HepG2 (cell line): ENCODE measurements around the gene NRN1L. TPM values are rescaled to one million over a fixed set of nuclear protein-coding genes. Genes with fewer than 3 reads are reported as not detected.

Experiments
- ATAC-seq: fragments of 200-7000 bp; cut with Tn5 transposase; 3 replicates; pipeline ENCODE4 v1.9.1; 2020; ENCODE audit warnings: mild to moderate bottlenecking, moderate library complexity
- BruUV-seq: library from RNA; stranded (reverse); fragments of 400-500 nt; replicated peaks from 2 replicates; lab custom pipeline; 2021; lab: Mats Ljungman, UMichigan
- CTCF ChIA-PET: fragments of 300-600 bp; formaldehyde crosslinking; extraction: SDS; loops from one replicate; lab custom pipeline; 2021; ENCODE audit warnings: low total read pairs, inconsistent platforms, low intra/inter-chr PET ratio; lab: Yijun Ruan, JAX
- POLR2A ChIA-PET: fragments of 350-600 bp; sonication (Branson Sonifier 250); formaldehyde crosslinking; loops from one replicate; lab custom pipeline; 2020; ENCODE audit warnings: antibody characterized with exemption, inconsistent platforms; lab: Yijun Ruan, JAX
- DNase-seq: peaks from one replicate; pipeline ENCODE4 v3.0.0-alpha.2; 2015; ENCODE audit warnings: low spot score
- FAIRE-seq: peaks from 3 replicates; lab custom pipeline; 2011; peaks lifted over from hg19 to GRCh38; lab: Jason Lieb, UNC
- H2AFZ ChIP-seq: one replicate; pipeline ENCODE4 v1.6.1; 2011; ENCODE audit warnings: low read length, inconsistent platforms
- H3K27ac ChIP-seq: fragments of 300-600 bp; 3 replicates; pipeline ENCODE4 v1.8.0; 2011; ENCODE audit warnings: mixed run types, mild to moderate bottlenecking, mixed read lengths, low read length, inconsistent platforms; ENCODE audit not compliant: insufficient read depth; ENCODE audit errors: extremely low read length
- H3K27me3 ChIP-seq, 2 experiments: fragments of 200-600 bp in 1 of 2; 2 replicates in 1 of 2; 3 replicates in 1 of 2; pipeline versions ENCODE4 v1.6.0 to v1.8.0; 2011; ENCODE audit warnings: low read length in 2 of 2, mild to moderate bottlenecking in 2 of 2, moderate library complexity in 2 of 2, inconsistent platforms in 1 of 2; ENCODE audit not compliant: insufficient read depth in 2 of 2, control insufficient read depth in 1 of 2
- H3K36me3 ChIP-seq, 2 experiments: fragments of 200-600 bp in 1 of 2; replicated peaks in 1 of 2; 2 replicates in 1 of 2; 3 replicates in 1 of 2; pipeline versions ENCODE4 v1.5.1 to v1.8.0; 2011; ENCODE audit warnings: low read length in 2 of 2, inconsistent platforms in 1 of 2; ENCODE audit not compliant: insufficient read depth in 2 of 2, control insufficient read depth in 1 of 2
- H3K4me1 ChIP-seq: 2 replicates; pipeline ENCODE4 v1.5.1; 2012; ENCODE audit warnings: low read length, inconsistent platforms; ENCODE audit not compliant: insufficient read depth
- H3K4me2 ChIP-seq: 2 replicates; pipeline ENCODE4 v1.6.0; 2011; ENCODE audit warnings: low read depth, low read length, inconsistent platforms
- H3K4me3 ChIP-seq, 3 experiments: fragments of 200-600 bp in 1 of 3; sonication (generic), shearing (Covaris generic) in 1 of 3; replicated peaks in 1 of 3; 2 replicates each; pipeline ENCODE4 v1.5.1; 2011 to 2016; ENCODE audit warnings: low read length in 3 of 3, inconsistent platforms in 2 of 3, low read depth in 2 of 3, mild to moderate bottlenecking in 2 of 3, control low read depth in 1 of 3, mixed read lengths in 1 of 3; ENCODE audit not compliant: insufficient read depth in 1 of 3
- H3K79me2 ChIP-seq: one replicate; pipeline ENCODE4 v1.6.1; 2011; ENCODE audit warnings: low read length, inconsistent platforms; ENCODE audit not compliant: insufficient read depth
- H3K9ac ChIP-seq: 2 replicates; pipeline ENCODE4 v1.6.0; 2011; ENCODE audit warnings: mild to moderate bottlenecking, low read depth, low read length, inconsistent platforms; ENCODE audit not compliant: insufficient read depth
- H3K9me3 ChIP-seq: 2 replicates; pipeline ENCODE4 v1.5.1; 2012; ENCODE audit warnings: mild to moderate bottlenecking, low read length
- H4K20me1 ChIP-seq: 2 replicates; pipeline ENCODE4 v1.6.0; 2011; ENCODE audit warnings: inconsistent platforms, mild to moderate bottlenecking, low read length, moderate library complexity; ENCODE audit not compliant: insufficient read depth
- CCAR2 ChIP-seq: fragments of 200-400 bp; formaldehyde crosslinking; optimal IDR thresholded peaks from 2 replicates; pipeline ENCODE3; 2018; ENCODE audit warnings: low read depth, mild to moderate bottlenecking, low read length, moderate library complexity
- ERF ChIP-seq: IDR thresholded peaks from 2 replicates; pipeline ENCODE4 v1.6.1; 2018; ENCODE audit warnings: missing biosample characterization, missing genetic modification reagents
- KLF6 ChIP-seq: IDR thresholded peaks from 2 replicates; pipeline ENCODE4 v1.8.0; 2016; ENCODE audit warnings: missing biosample characterization, missing genetic modification reagents
- NFE2L1 ChIP-seq: sonication (generic); formaldehyde crosslinking; IDR thresholded peaks from 2 replicates; pipeline ENCODE4 v1.4.0; 2020; ENCODE audit warnings: missing genetic modification reagents, mild to moderate bottlenecking, borderline replicate concordance
- RCOR2 ChIP-seq: IDR thresholded peaks from 2 replicates; pipeline ENCODE4 v1.6.1; 2016; ENCODE audit warnings: missing biosample characterization, missing genetic modification reagents
- SAP130 ChIP-seq: IDR thresholded peaks from 2 replicates; pipeline ENCODE4 v1.6.1; 2016; ENCODE audit warnings: low read depth
- YEATS2 ChIP-seq: sonication (generic); formaldehyde crosslinking; IDR thresholded peaks from 2 replicates; pipeline ENCODE4 v1.4.0; 2020; ENCODE audit warnings: missing genetic modification reagents, borderline replicate concordance
- ZNF331 ChIP-seq: sonication (generic); formaldehyde crosslinking; IDR thresholded peaks from 2 replicates; pipeline ENCODE4 v1.4.0; 2020; ENCODE audit warnings: missing genetic modification reagents
- ZNF484 ChIP-seq: sonication (generic); formaldehyde crosslinking; IDR thresholded peaks from 2 replicates; pipeline ENCODE4 v1.5.1; 2020; ENCODE audit warnings: mild to moderate bottlenecking, low read depth, missing genetic modification reagents, borderline replicate concordance
- WGBS: methylation state at CpG from one replicate; pipeline ENCODE4 v1.1.6; 2017; ENCODE audit warnings: low lambda C conversion rate; 5-methylcytosine and 5-hydroxymethylcytosine counted together
- in situ Hi-C: cut with HindIII; loops from 2 replicates; pipeline ENCODE4 v1.10.0; 2017; ENCODE audit warnings: low pct_unique_long_range_greater_than_20kb; ENCODE audit not compliant: extremely low pct_ligation_motif_present
- intact Hi-C: fragments of 100-400 bp; cut with micrococcal nuclease; formaldehyde crosslinking; loops from one replicate; pipeline ENCODE4 v1.10.0; 2022; ENCODE audit not compliant: unreplicated experiment
- polyA plus RNA-seq, 8 experiments: library from polyadenylated mRNA; depleted of rRNA in 3 of 8; stranded (reverse) in 7 of 8; unstranded in 1 of 8; fragments of >200 nt; fragmentation: Illumina TruSeq in 4 of 8; extraction: Trizol in 4 of 8; gene quantifications; 2 replicates each; pipeline versions ENCODE4 v1.2.1 to v1.2.3, GENCODE V29; 2011 to 2016; ENCODE audit warnings: low read depth in 4 of 8, missing spikeins in 1 of 8, mixed read lengths in 1 of 8; ENCODE audit not compliant: insufficient read depth in 1 of 8
- total RNA-seq, 5 experiments: library from RNA; depleted of rRNA; stranded (reverse); fragments of >200 nt; fragmentation: Illumina TruSeq; extraction: Trizol; gene quantifications; 2 replicates each; pipeline ENCODE4 v1.2.3, GENCODE V29; 2016; ENCODE audit warnings: low read depth in 1 of 5
- TF ChIP-seq, protein P1 (sequence below): IDR thresholded peaks from 2 replicates; pipeline ENCODE4 v1.6.1; 2016; ENCODE audit warnings: missing compliant biosample characterization, missing genetic modification reagents, borderline replicate concordance
- TF ChIP-seq, protein P2 (sequence below): IDR thresholded peaks from 2 replicates; pipeline ENCODE4 v1.6.1; 2016
- TF ChIP-seq, protein P3 (sequence below): sonication (generic); formaldehyde crosslinking; IDR thresholded peaks from 2 replicates; pipeline ENCODE4 v1.4.0; 2020; ENCODE audit warnings: mild to moderate bottlenecking, missing genetic modification reagents
- TF ChIP-seq, protein P4 (sequence below): sonication (generic); formaldehyde crosslinking; IDR thresholded peaks from 2 replicates; pipeline ENCODE4 v1.4.0; 2020; ENCODE audit warnings: missing genetic modification reagents

NRN1L gene
- total and polyA plus RNA-seq, 2 of the 13 experiments (the other 11 are each of a cell fraction or from before 2014, with no cell fraction given): 0.53 to 1.2 TPM

DNA sequence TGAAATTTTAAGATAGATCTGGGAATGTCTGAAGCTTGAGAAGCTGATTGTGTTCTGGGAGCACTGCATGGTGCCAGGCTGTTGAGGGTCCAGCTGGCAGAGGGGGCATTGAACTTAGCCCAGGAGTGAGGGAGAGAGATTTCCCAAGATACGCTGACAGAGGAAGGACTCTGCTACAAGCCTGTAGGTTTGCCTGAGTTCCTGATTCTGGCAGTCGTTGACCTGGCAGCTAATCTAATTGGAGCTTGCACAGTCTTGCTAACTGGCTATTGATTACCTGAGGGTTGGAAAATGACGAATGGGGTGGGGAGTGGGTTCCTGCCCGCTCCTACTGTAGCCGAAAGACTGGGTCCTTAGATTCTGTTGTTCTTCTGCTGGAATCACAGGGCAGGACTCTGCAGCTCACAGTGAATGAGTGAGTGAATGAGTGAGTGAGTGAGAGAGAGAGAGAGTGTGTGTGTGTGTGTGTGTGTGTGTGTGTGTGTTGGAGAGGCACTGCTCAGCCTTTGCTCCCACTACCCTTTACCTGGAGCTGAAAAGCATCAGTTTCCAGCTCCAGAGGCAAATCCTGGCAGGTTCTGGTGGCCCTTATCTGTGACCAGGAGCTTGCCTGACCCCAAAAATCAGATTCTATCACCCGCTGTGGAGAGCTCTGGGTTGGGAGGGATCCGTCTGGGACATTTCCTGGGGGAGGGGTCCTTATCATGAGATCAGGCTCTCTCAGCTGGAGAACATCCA is 30.2 kb downstream of the NRN1L start:
- Histone ChIP-seq H3K36me3 (peaks cover 13 to 27% of the 10 kb centered on the region in 2 experiments; a peak in 4 of 5 replicates), H3K9ac (no peak overlapping the region), H2AFZ (no peak overlapping the region), H4K20me1 (peaks cover 6% of the 10 kb centered on the region; the same call in 1 of the 2 replicates), H3K27me3 (no peaks in the 10 kb centered on the region), H3K9me3 (no peaks in the 10 kb centered on the region), H3K27ac (no peak overlapping the region), H3K4me3 (no peak overlapping the region), H3K4me1 (peaks cover 34% of the 10 kb centered on the region), H3K79me2 (no peaks in the 10 kb centered on the region), H3K4me2 (no peak overlapping the region)
- DNase-seq (no peak), ATAC-seq (no peak), FAIRE-seq (no peak)
- in situ Hi-C loops: no loop called here
- intact Hi-C loops: no loop called here
- ChIA-PET CTCF (interaction anchor here (1.7 kb wide), 1 partner anchor 32 kb away, joined by 3 read pairs; no protein-coding TSS in a partner anchor), POLR2A (interaction anchor here (0.6 to 2.9 kb wide), 2 partner anchors 20 to 22 kb away, joined by 4 to 10 read pairs; partner anchors contain the start of gene PSKH1)
- no TSS peak for BruUV-seq
- WGBS: 91% methylated on average over 7 of the region's 7 CpGs
- TF ChIP-seq KLF6 (CRISPR knock-in tag) (no peak), RCOR2 (no peak), SAP130 (CRISPR knock-in tag) (no peak), YEATS2 (CRISPR knock-in tag) (no peak), ERF (CRISPR knock-in tag) (no peak), CCAR2 (no peak), NFE2L1 (CRISPR knock-in tag) (no peak), ZNF484 (CRISPR knock-in tag) (no peak), ZNF331 (CRISPR knock-in tag) (no peak)
- TF ChIP-seq, protein P1, sequence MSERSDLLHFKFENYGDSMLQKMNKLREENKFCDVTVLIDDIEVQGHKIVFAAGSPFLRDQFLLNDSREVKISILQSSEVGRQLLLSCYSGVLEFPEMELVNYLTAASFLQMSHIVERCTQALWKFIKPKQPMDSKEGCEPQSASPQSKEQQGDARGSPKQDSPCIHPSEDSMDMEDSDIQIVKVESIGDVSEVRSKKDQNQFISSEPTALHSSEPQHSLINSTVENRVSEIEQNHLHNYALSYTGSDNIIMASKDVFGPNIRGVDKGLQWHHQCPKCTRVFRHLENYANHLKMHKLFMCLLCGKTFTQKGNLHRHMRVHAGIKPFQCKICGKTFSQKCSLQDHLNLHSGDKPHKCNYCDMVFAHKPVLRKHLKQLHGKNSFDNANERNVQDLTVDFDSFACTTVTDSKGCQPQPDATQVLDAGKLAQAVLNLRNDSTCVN (CRISPR knock-in tag): no peak
- TF ChIP-seq, protein P2, sequence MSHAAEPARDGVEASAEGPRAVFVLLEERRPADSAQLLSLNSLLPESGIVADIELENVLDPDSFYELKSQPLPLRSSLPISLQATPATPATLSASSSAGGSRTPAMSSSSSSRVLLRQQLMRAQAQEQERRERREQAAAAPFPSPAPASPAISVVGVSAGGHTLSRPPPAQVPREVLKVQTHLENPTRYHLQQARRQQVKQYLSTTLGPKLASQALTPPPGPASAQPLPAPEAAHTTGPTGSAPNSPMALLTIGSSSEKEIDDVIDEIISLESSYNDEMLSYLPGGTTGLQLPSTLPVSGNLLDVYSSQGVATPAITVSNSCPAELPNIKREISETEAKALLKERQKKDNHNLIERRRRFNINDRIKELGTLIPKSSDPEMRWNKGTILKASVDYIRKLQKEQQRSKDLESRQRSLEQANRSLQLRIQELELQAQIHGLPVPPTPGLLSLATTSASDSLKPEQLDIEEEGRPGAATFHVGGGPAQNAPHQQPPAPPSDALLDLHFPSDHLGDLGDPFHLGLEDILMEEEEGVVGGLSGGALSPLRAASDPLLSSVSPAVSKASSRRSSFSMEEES (CRISPR knock-in tag): no peak
- TF ChIP-seq, protein P3, sequence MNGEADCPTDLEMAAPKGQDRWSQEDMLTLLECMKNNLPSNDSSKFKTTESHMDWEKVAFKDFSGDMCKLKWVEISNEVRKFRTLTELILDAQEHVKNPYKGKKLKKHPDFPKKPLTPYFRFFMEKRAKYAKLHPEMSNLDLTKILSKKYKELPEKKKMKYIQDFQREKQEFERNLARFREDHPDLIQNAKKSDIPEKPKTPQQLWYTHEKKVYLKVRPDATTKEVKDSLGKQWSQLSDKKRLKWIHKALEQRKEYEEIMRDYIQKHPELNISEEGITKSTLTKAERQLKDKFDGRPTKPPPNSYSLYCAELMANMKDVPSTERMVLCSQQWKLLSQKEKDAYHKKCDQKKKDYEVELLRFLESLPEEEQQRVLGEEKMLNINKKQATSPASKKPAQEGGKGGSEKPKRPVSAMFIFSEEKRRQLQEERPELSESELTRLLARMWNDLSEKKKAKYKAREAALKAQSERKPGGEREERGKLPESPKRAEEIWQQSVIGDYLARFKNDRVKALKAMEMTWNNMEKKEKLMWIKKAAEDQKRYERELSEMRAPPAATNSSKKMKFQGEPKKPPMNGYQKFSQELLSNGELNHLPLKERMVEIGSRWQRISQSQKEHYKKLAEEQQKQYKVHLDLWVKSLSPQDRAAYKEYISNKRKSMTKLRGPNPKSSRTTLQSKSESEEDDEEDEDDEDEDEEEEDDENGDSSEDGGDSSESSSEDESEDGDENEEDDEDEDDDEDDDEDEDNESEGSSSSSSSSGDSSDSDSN (CRISPR knock-in tag): no peak
- TF ChIP-seq, protein P4, sequence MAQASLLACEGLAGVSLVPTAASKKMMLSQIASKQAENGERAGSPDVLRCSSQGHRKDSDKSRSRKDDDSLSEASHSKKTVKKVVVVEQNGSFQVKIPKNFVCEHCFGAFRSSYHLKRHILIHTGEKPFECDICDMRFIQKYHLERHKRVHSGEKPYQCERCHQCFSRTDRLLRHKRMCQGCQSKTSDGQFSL (CRISPR knock-in tag): no peak
